ENCODE data around the gene MOCS3. TPM values are rescaled to one million over a fixed set of nuclear protein-coding genes. Genes with fewer than 3 reads are reported as not detected.

The MOCS3 gene
- total RNA-seq, 5 donors from 2014 or later (not counting 1 experiment from before 2014, with no cell fraction given), result 2.6 to 8.3 (median 7.6) TPM

DNA sequence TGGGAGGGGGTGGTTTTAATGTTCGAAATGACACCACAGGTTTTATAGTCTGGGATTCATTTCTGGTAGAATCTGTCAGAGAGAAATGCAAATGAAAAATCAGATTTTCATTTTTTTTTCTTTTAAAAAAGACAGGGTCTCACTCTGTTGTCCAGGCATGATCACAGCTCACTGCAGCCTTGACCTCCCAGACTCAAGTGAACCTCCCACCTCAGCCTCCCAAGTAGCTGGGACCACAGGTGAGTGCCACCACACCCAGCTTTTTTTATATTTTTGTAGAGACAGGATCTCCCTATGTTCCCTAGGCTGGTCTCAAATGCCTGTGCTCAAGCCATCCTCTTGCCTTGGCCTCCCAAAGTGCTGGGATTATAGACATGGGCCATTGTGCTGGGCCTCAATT is 25.0 kb upstream of the MOCS3 start:
- POLR2A ChIA-PET, result interaction anchor here in 1 of 2 donors (0.6 to 1.0 kb wide), 3 partner anchors 9 to 1709 kb away, joined by 3 to 4 read pairs (median 3); partner anchors contain the start of genes DPM1 and MOCS3

DNA sequence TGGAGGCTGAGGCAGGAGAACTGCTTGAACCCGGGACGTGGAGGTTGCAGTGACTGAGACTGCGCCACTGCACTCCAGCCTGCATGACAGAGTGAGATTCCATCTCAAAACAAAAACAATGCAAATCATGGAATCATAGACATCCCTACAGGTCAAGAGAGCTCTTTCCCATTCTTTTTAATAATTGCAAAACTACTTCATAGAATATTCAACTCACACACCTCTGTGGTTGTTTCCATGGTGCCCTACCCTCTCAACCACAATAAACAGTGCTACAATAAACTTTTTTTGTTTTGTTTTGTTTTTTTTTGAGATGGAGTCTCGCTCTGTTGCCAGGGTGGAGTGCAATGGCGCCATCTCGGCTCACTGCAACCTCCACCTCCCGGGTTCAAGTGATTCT is 15.5 kb upstream of the MOCS3 start:
- no peak overlapping the region for H3K4me3 ChIP-seq (ENCODE audit: control insufficient read depth in 1 of 2, extremely low read depth in 1 of 2, low read length in 1 of 2)
- H3K27me3 Mint-ChIP-seq, result no peaks in the 10 kb centered on the region
- ATAC-seq (replicated peaks in 1 of 4) (no peak), DNase-seq (peak in 2 of 35 experiments; percentile 8 to 22)
- no peak overlapping the region for H3K4me3 Mint-ChIP-seq
- H3K27ac ChIP-seq (ENCODE audit: low read length), result no peak overlapping the region
- no peaks in the 10 kb centered on the region for H3K4me1 ChIP-seq (ENCODE audit: control insufficient read depth in 1 of 2, extremely low read depth in 1 of 2, insufficient read depth in 2 of 2, low read length in 2 of 2)
- H3K9me3 ChIP-seq, result no peaks in the 10 kb centered on the region
- WGBS (ENCODE audit: insufficient coverage), result 91% methylated on average over 5 of the region's 7 CpGs
- H3K27ac Mint-ChIP-seq, result no peak overlapping the region
- peaks cover 36 to 78% of the 10 kb centered on the region in 2 donors for H3K36me3 ChIP-seq (ENCODE audit: control insufficient read depth in 2 of 2, extremely low read depth in 1 of 2, insufficient read depth in 1 of 2, low read length in 1 of 2)
- no peaks in the 10 kb centered on the region for H3K27me3 ChIP-seq (replicated peaks in 1 of 2; ENCODE audit: control insufficient read depth in 2 of 2, extremely low read depth in 1 of 2, insufficient read depth in 2 of 2, low read length in 1 of 2)
- peaks cover 2 to 6% (median 4%) of the 10 kb centered on the region in 3 donors for H3K4me1 Mint-ChIP-seq
- POLR2A ChIA-PET, result interaction anchor here (0.5 to 0.6 kb wide), 2 partner anchors 10 to 34 kb away, joined by 3 to 5 read pairs; no protein-coding TSS in a partner anchor
- peaks cover 35% of the 10 kb centered on the region for H3K36me3 Mint-ChIP-seq
- CTCF ChIA-PET, result interaction anchor here in 1 of 2 donors (1.0 to 1.3 kb wide), 2 partner anchors 12 to 14 kb away, joined by 3 to 8 read pairs; partner anchors contain the start of gene ADNP
- H3K9me3 Mint-ChIP-seq, result no peaks in the 10 kb centered on the region

More for the DNA sequence above, 25.0 kb upstream of the MOCS3 start:
- peaks cover 30% of the 10 kb centered on the region for H3K36me3 Mint-ChIP-seq
- H3K9me3 ChIP-seq, result no peaks in the 10 kb centered on the region
- no peak overlapping the region for H3K27ac ChIP-seq (ENCODE audit: low read length)
- no peaks in the 10 kb centered on the region for H3K27me3 ChIP-seq (replicated peaks in 1 of 2; ENCODE audit: control insufficient read depth in 2 of 2, extremely low read depth in 1 of 2, insufficient read depth in 2 of 2, low read length in 1 of 2)
- H3K9me3 Mint-ChIP-seq, result no peaks in the 10 kb centered on the region
- H3K4me1 ChIP-seq (ENCODE audit: control insufficient read depth in 1 of 2, extremely low read depth in 1 of 2, insufficient read depth in 2 of 2, low read length in 2 of 2), result peaks cover 18 to 21% of the 10 kb centered on the region in 2 experiments
- no peak overlapping the region for H3K4me3 ChIP-seq (ENCODE audit: control insufficient read depth in 1 of 2, extremely low read depth in 1 of 2, low read length in 1 of 2)
- WGBS (ENCODE audit: insufficient coverage), result no CpG with 5 or more reads among the region's 1 CpG
- DNase-seq (no peak), ATAC-seq (replicated peaks in 1 of 4) (no peak)
- H3K27ac Mint-ChIP-seq, result peak overlapping the region; percentile 46 to 90
- no peak overlapping the region for H3K4me3 Mint-ChIP-seq
- peaks cover 15 to 23% (median 21%) of the 10 kb centered on the region in 3 donors for H3K4me1 Mint-ChIP-seq
- CTCF ChIA-PET, result interaction anchor here in 1 of 2 donors (0.5 to 1.2 kb wide), 4 partner anchors 24 to 106 kb away, joined by 4 read pairs; partner anchors contain the start of genes DPM1 and MOCS3
- peaks cover 0 to 31% of the 10 kb centered on the region in 2 donors for H3K36me3 ChIP-seq (ENCODE audit: control insufficient read depth in 2 of 2, extremely low read depth in 1 of 2, insufficient read depth in 1 of 2, low read length in 1 of 2)
- no peaks in the 10 kb centered on the region for H3K27me3 Mint-ChIP-seq

DNA sequence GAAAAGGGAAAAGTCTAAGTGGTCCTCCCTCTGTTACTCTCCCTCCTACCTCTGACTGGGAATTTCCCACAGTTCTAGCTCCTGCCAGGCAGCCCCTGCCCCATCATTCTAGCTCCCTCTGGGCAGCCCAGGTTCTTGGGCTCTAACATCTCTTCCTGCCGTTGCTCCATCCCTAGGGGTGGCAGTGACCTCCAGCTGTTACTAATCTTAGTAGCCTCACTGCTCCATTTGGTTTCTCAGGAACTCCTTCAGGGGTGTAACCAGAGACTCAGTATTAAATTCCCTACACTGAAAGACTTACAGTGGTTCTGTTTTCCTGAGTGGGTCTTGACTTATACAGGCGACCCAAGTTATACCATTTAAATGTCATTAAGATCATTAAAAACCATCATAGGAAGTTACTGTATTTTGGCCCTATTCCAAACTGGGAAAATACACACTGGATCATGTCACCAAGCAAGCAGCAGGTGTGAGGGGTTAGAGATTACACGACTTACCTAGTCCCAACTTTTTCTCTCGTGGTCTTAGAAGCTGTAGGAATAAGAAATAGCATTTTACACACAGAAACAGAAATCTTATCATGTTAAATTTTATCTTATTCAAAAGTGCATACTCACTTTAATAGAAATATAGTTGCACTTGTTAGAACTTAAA is 10.4 kb upstream of the MOCS3 start:
- Histone ChIP-seq H3K4me3 (ENCODE audit: control insufficient read depth in 1 of 2, extremely low read depth in 1 of 2, low read length in 1 of 2) (no peak overlapping the region), H3K9me3 (no peaks in the 10 kb centered on the region), H3K27ac (ENCODE audit: low read length) (no peak overlapping the region), H3K4me1 (ENCODE audit: control insufficient read depth in 1 of 2, extremely low read depth in 1 of 2, insufficient read depth in 2 of 2, low read length in 2 of 2) (no peaks in the 10 kb centered on the region), H3K36me3 (ENCODE audit: control insufficient read depth in 2 of 2, extremely low read depth in 1 of 2, insufficient read depth in 1 of 2, low read length in 1 of 2) (peaks cover 23 to 73% of the 10 kb centered on the region in 2 donors), H3K27me3 (replicated peaks in 1 of 2; ENCODE audit: control insufficient read depth in 2 of 2, extremely low read depth in 1 of 2, insufficient read depth in 2 of 2, low read length in 1 of 2) (no peaks in the 10 kb centered on the region)
- ATAC-seq (replicated peaks in 1 of 4) (no peak), DNase-seq (no peak)
- H3K27ac Mint-ChIP-seq, result no peak overlapping the region
- CTCF ChIA-PET, result interaction anchor here (0.6 kb wide), 2 partner anchors 39 to 155 kb away, joined by 4 to 5 read pairs; no protein-coding TSS in a partner anchor
- peaks cover 49% of the 10 kb centered on the region for H3K36me3 Mint-ChIP-seq
- H3K27me3 Mint-ChIP-seq, result no peaks in the 10 kb centered on the region
- no peak overlapping the region for H3K4me3 Mint-ChIP-seq
- H3K9me3 Mint-ChIP-seq, result no peaks in the 10 kb centered on the region
- POLR2A ChIA-PET, result interaction anchor here (0.7 to 1.0 kb wide), 2 partner anchors 10 to 164 kb away, joined by 4 to 5 read pairs; partner anchors contain the start of genes DPM1 (in 1 of the 2) and MOCS3 (in 1 of the 2)
- WGBS (ENCODE audit: insufficient coverage), result no CpG with 5 or more reads among the region's 4 CpGs
- H3K4me1 Mint-ChIP-seq, result peaks cover 6 to 14% (median 8%) of the 10 kb centered on the region in 3 donors

DNA sequence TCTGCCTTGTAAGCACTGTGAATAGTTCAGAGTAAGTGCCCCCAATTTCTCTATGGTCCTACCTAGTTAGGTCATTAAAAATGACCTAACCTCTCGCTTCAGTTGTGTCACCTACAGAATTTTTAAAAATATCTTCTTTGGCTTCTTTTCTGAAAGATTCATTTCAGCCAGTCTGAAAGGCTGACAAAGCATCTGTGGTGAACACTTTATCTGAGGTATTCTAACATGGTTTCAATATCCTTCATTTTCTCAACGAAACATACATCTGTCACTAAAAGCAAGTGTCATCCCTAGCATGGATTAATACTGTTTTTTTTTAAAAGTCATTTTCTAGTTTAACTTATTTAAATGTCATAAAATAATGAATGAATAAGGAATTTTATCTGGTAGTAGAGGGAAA is 5.4 kb upstream of the MOCS3 start:
- no peak overlapping the region for H3K27ac Mint-ChIP-seq
- Histone ChIP-seq H3K9me3 (no peaks in the 10 kb centered on the region), H3K36me3 (ENCODE audit: control insufficient read depth in 2 of 2, extremely low read depth in 1 of 2, insufficient read depth in 1 of 2, low read length in 1 of 2) (peaks cover 4 to 45% of the 10 kb centered on the region in 2 donors), H3K27me3 (replicated peaks in 1 of 2; ENCODE audit: control insufficient read depth in 2 of 2, extremely low read depth in 1 of 2, insufficient read depth in 2 of 2, low read length in 1 of 2) (no peaks in the 10 kb centered on the region), H3K27ac (ENCODE audit: low read length) (no peak overlapping the region), H3K4me3 (ENCODE audit: control insufficient read depth in 1 of 2, extremely low read depth in 1 of 2, low read length in 1 of 2) (no peak overlapping the region), H3K4me1 (ENCODE audit: control insufficient read depth in 1 of 2, extremely low read depth in 1 of 2, insufficient read depth in 2 of 2, low read length in 2 of 2) (peaks cover 12 to 14% of the 10 kb centered on the region in 2 experiments)
- H3K27me3 Mint-ChIP-seq, result no peaks in the 10 kb centered on the region
- DNase-seq (no peak), ATAC-seq (replicated peaks in 1 of 4) (no peak)
- peaks cover 34% of the 10 kb centered on the region for H3K36me3 Mint-ChIP-seq
- no CpG with 5 or more reads among the region's 2 CpGs for WGBS (ENCODE audit: insufficient coverage)
- H3K9me3 Mint-ChIP-seq, result no peaks in the 10 kb centered on the region
- CTCF ChIA-PET, result no interaction called here
- peaks cover 32 to 46% (median 44%) of the 10 kb centered on the region in 3 donors for H3K4me1 Mint-ChIP-seq
- no peak overlapping the region for H3K4me3 Mint-ChIP-seq
- POLR2A ChIA-PET, result no interaction called here

DNA sequence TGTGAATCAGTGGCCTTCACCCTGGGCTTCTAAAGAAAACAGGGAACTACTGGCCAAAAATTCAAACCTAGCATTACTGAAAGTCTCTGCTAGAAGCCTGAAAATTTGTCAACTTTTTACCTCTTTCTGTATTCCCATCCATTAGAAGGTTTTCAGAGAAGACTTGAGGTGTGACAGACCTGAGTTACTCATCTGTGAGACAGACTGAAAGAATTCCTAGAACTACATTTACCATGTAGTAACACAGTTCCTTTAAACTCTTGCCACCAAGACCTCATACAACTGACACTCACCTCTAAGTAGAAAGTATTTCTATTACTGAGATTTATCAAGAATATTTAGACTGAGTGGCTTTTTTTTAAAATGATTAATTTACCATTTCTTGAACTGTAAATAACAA is 4.8 kb upstream of the MOCS3 start:
- Mint-ChIP-seq H3K9me3 (no peaks in the 10 kb centered on the region), H3K4me3 (no peak overlapping the region), H3K27ac (no peak overlapping the region), H3K4me1 (peaks cover 36 to 50% (median 49%) of the 10 kb centered on the region in 3 donors), H3K27me3 (no peaks in the 10 kb centered on the region), H3K36me3 (peaks cover 30% of the 10 kb centered on the region)
- ChIA-PET CTCF (interaction anchor here in 1 of 2 donors (1.0 kb wide), 1 partner anchor 24 kb away, joined by 5 read pairs; no protein-coding TSS in a partner anchor), POLR2A (no interaction called here)
- Histone ChIP-seq H3K36me3 (ENCODE audit: control insufficient read depth in 2 of 2, extremely low read depth in 1 of 2, insufficient read depth in 1 of 2, low read length in 1 of 2) (peaks cover 4 to 41% of the 10 kb centered on the region in 2 donors), H3K4me1 (ENCODE audit: control insufficient read depth in 1 of 2, extremely low read depth in 1 of 2, insufficient read depth in 2 of 2, low read length in 2 of 2) (peaks cover 12 to 14% of the 10 kb centered on the region in 2 experiments), H3K27ac (ENCODE audit: low read length) (no peak overlapping the region), H3K9me3 (no peaks in the 10 kb centered on the region), H3K4me3 (ENCODE audit: control insufficient read depth in 1 of 2, extremely low read depth in 1 of 2, low read length in 1 of 2) (no peak overlapping the region), H3K27me3 (replicated peaks in 1 of 2; ENCODE audit: control insufficient read depth in 2 of 2, extremely low read depth in 1 of 2, insufficient read depth in 2 of 2, low read length in 1 of 2) (no peaks in the 10 kb centered on the region)
- ATAC-seq (replicated peaks in 1 of 4) (no peak), DNase-seq (no peak)

DNA sequence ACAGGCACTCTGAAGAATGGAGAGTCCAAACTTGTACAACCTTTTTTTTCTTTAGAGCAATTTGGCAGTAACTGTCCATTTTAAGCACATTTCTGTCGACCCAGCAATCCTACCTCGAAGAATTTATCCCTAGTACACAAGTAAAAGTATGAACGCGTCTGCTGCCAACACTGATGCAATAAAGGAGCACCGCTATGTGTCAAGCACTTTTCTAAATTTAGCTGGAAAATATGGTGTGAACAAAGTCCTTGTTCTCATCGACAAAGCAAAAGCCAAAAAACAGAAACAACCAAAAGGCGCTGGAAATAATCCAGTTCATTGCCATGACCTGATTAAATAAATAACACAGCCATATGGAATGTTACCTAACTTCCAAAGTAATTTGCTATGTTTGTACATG is 1.3 kb upstream of the MOCS3 start:
- CTCF ChIA-PET, result interaction anchor here in 1 of 2 donors (0.7 to 2.7 kb wide), 5 partner anchors 22 to 164 kb away, joined by 3 to 33 read pairs (median 4); partner anchors contain the start of genes ADNP and BCAS4
- H3K9me3 Mint-ChIP-seq, result no peaks in the 10 kb centered on the region
- Histone ChIP-seq H3K27ac (ENCODE audit: low read length) (no peak overlapping the region), H3K9me3 (no peaks in the 10 kb centered on the region), H3K4me1 (ENCODE audit: control insufficient read depth in 1 of 2, extremely low read depth in 1 of 2, insufficient read depth in 2 of 2, low read length in 2 of 2) (peaks cover 23 to 24% of the 10 kb centered on the region in 2 experiments), H3K27me3 (replicated peaks in 1 of 2; ENCODE audit: control insufficient read depth in 2 of 2, extremely low read depth in 1 of 2, insufficient read depth in 2 of 2, low read length in 1 of 2) (no peaks in the 10 kb centered on the region), H3K4me3 (ENCODE audit: control insufficient read depth in 1 of 2, extremely low read depth in 1 of 2, low read length in 1 of 2) (peak overlapping the region; percentile 91 to 95), H3K36me3 (ENCODE audit: control insufficient read depth in 2 of 2, extremely low read depth in 1 of 2, insufficient read depth in 1 of 2, low read length in 1 of 2) (peaks cover 0 to 17% of the 10 kb centered on the region in 2 donors)
- no peaks in the 10 kb centered on the region for H3K27me3 Mint-ChIP-seq
- DNase-seq (no peak), ATAC-seq (replicated peaks in 1 of 4) (no peak)
- 56% methylated on average over 4 of the region's 7 CpGs for WGBS (ENCODE audit: insufficient coverage)
- peaks cover 15% of the 10 kb centered on the region for H3K36me3 Mint-ChIP-seq
- peak overlapping the region; percentile 99 for H3K27ac Mint-ChIP-seq
- H3K4me3 Mint-ChIP-seq, result peak overlapping the region; percentile 94 to 96 (median 95)
- POLR2A ChIA-PET, result interaction anchor here (0.5 to 2.9 kb wide), 10 partner anchors 9 to 579 kb away, joined by 3 to 41 read pairs (median 5); partner anchors contain the start of gene ADNP (in 1 of the 2)
- peaks cover 61 to 75% (median 69%) of the 10 kb centered on the region in 3 donors for H3K4me1 Mint-ChIP-seq

Data from T-cell (primary cell).